Measurements from ENCODE around the gene EPHB6.
A peak's percentile ranks its signal among the peaks of the same experiment; 100 is the strongest.

The EPHB6 gene

GRCh38 chr7:142854372-142855113, at the start of gene EPHB6:
Gene EPHB6, plus strand, starts transcription at chr7:142855076. Its CDS starts 8,152 bp downstream, at chr7:142863228.
- DNase-seq (ENCODE audit: extremely low read depth in 1 of 2, low read depth in 1 of 2), result peak; percentile 33 to 34

- DNase-seq (ENCODE audit: extremely low read depth in 1 of 2, low read depth in 1 of 2), result no peak
These were observed 49.4 kb upstream of the EPHB6 start for GRCh38 chr7:142805350-142806021.

- DNase-seq (ENCODE audit: extremely low read depth in 1 of 2, low read depth in 1 of 2), result no peak
These were observed 48.9 kb upstream of the EPHB6 start for GRCh38 chr7:142806022-142806356.

- DNase-seq (ENCODE audit: extremely low read depth in 1 of 2, low read depth in 1 of 2), result no peak
These were observed 47.9 kb upstream of the EPHB6 start for GRCh38 chr7:142806957-142807356.

- no peak for DNase-seq (ENCODE audit: extremely low read depth in 1 of 2, low read depth in 1 of 2)
These were observed 46.9 kb upstream of the EPHB6 start for GRCh38 chr7:142807855-142808460.

- no peak for DNase-seq (ENCODE audit: extremely low read depth in 1 of 2, low read depth in 1 of 2)
These were observed 46.4 kb upstream of the EPHB6 start for GRCh38 chr7:142808461-142808801.

GRCh38 chr7:142808802-142809583, 45.9 kb upstream of the EPHB6 start:
- peak; percentile 81 to 94 for DNase-seq (ENCODE audit: extremely low read depth in 1 of 2, low read depth in 1 of 2)

- no peak for DNase-seq (ENCODE audit: extremely low read depth in 1 of 2, low read depth in 1 of 2)
These were observed 45.2 kb upstream of the EPHB6 start for GRCh38 chr7:142809671-142810070.

GRCh38 chr7:142811154-142811737, 43.6 kb upstream of the EPHB6 start:
- DNase-seq (ENCODE audit: extremely low read depth in 1 of 2, low read depth in 1 of 2), result no peak

GRCh38 chr7:142812437-142813215, 42.2 kb upstream of the EPHB6 start:
- no peak for DNase-seq (ENCODE audit: extremely low read depth in 1 of 2, low read depth in 1 of 2)

GRCh38 chr7:142813226-142813625, 41.6 kb upstream of the EPHB6 start:
- no peak for DNase-seq (ENCODE audit: extremely low read depth in 1 of 2, low read depth in 1 of 2)

GRCh38 chr7:142813699-142814098, 41.2 kb upstream of the EPHB6 start:
- no peak for DNase-seq (ENCODE audit: extremely low read depth in 1 of 2, low read depth in 1 of 2)

GRCh38 chr7:142814451-142814850, 40.4 kb upstream of the EPHB6 start:
- no peak for DNase-seq (ENCODE audit: extremely low read depth in 1 of 2, low read depth in 1 of 2)

- no peak for DNase-seq (ENCODE audit: extremely low read depth in 1 of 2, low read depth in 1 of 2)
These were observed 39.7 kb upstream of the EPHB6 start for GRCh38 chr7:142815134-142815533.

GRCh38 chr7:142817506-142817905, 37.4 kb upstream of the EPHB6 start:
- no peak for DNase-seq (ENCODE audit: extremely low read depth in 1 of 2, low read depth in 1 of 2)

GRCh38 chr7:142819530-142819929, 35.3 kb upstream of the EPHB6 start:
- no peak for DNase-seq (ENCODE audit: extremely low read depth in 1 of 2, low read depth in 1 of 2)

GRCh38 chr7:142822714-142823113, 32.2 kb upstream of the EPHB6 start:
- no peak for DNase-seq (ENCODE audit: extremely low read depth in 1 of 2, low read depth in 1 of 2)

- DNase-seq (ENCODE audit: extremely low read depth in 1 of 2, low read depth in 1 of 2), result no peak
These were observed 26.9 kb upstream of the EPHB6 start for GRCh38 chr7:142827951-142828500.

GRCh38 chr7:142832417-142832816, 22.5 kb upstream of the EPHB6 start:
- no peak for DNase-seq (ENCODE audit: extremely low read depth in 1 of 2, low read depth in 1 of 2)

Data from stimulated activated CD8-positive, alpha-beta memory T cell treated with anti-CD3 and anti-CD28 coated beads, Interleukin-7, amount 100 ng/mL, for 48 hours (primary cell).